ENCODE measurements around the gene DNMT3A. TPM values are rescaled to one million over a fixed set of nuclear protein-coding genes. Genes with fewer than 3 reads are reported as not detected.

The DNMT3A gene
- total RNA-seq, 3 donors from 2014 or later = 89.2 to 106 (median 103) TPM

DNA sequence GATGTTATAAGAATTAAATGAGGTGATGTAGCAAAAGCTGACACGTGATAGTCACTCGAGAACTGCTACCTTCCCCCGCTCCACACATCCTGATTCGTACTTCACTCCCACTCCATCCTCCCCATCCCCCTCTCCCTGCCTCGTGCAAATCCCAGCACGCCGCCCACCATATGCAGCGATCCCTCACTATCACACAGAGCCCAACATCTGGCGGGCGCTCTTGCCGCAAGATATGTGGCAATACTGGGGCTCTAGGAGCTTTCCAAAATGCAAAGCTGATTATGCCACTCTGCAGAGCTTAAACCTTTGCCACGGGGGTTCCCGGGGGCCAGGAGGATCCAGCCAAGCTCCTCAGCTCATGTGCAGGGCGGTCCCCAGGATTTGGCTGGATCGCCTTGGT is 37.4 kb downstream of the DNMT3A start:
- Mint-ChIP-seq H3K4me1 (ENCODE audit: low read depth) (peaks cover 75% of the 10 kb centered on the region), H3K36me3 (ENCODE audit: insufficient read depth) (peaks cover 17% of the 10 kb centered on the region), H3K4me3 (no peak overlapping the region), H3K27me3 (ENCODE audit: low read depth) (no peaks in the 10 kb centered on the region), H3K9me3 (no peaks in the 10 kb centered on the region)
- ATAC-seq (no peak), DNase-seq (no peak)

DNA sequence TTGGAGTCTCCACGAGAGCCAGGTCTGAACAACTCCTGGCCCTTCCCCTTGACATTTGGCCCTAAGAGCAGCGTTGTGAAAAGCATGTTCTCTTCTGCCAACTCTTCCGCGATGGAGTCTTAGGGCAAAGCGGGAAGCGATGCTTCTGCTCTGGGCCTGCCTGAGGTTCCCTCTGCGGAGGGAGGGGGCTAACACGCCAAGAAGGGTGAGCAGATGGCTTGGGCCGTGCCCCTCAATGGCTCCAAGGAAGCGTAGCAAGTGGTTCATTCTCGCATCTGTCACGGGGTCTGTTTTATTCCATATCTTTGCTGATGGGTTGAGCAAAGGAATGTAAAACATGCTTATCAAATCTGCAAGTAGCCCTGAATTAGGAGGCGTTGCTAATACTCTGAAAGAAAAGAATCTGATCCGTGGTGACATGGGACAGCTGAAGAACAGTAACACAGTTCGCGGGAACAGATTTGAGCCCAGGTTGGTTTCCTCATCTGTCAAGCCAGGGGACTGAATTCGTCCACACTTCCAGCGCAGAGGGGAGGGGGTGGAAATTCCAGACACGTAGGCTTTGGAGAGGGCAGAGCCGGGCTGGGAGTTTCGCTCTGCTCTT is 38.0 kb downstream of the DNMT3A start:
- DNase-seq (no peak), ATAC-seq (no peak)
- Mint-ChIP-seq H3K36me3 (ENCODE audit: insufficient read depth) (peaks cover 17% of the 10 kb centered on the region), H3K4me1 (ENCODE audit: low read depth) (peaks cover 69% of the 10 kb centered on the region), H3K27me3 (ENCODE audit: low read depth) (no peaks in the 10 kb centered on the region), H3K4me3 (no peak overlapping the region), H3K9me3 (no peaks in the 10 kb centered on the region)

DNA sequence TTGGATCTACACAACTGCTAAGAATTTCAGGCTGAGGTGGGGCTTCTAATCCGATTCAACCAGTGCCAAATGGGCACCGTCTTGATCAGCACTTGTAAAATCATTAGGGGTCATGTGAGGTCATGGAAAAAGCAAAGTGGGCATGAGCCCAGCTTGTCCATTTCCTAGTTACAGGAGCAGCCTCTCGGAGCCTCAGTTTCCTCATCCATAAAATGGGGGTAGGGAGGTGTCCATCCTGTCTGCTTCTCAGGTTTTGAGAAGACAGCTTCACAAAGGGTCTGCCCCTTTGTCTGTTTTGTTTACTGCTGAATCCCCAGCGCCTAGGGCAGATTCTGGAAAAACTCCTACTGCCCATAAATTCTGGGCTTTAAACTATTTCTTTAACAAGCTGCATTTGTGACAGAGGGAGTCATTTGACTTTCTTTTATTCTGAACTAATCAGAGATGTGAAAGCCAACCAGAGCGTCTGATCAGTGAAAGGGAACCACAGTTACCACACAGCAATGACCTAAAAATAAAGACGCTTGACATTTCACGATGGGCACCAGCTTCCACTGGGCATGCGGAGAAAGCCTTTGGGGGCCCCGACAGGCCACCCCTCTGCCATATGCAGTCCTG is 38.9 kb downstream of the DNMT3A start:
- Mint-ChIP-seq H3K27me3 (ENCODE audit: low read depth) (no peaks in the 10 kb centered on the region), H3K9me3 (no peaks in the 10 kb centered on the region), H3K4me1 (ENCODE audit: low read depth) (peaks cover 63% of the 10 kb centered on the region), H3K36me3 (ENCODE audit: insufficient read depth) (peaks cover 13% of the 10 kb centered on the region), H3K4me3 (no peak overlapping the region)
- DNase-seq (no peak), ATAC-seq (no peak)

DNA sequence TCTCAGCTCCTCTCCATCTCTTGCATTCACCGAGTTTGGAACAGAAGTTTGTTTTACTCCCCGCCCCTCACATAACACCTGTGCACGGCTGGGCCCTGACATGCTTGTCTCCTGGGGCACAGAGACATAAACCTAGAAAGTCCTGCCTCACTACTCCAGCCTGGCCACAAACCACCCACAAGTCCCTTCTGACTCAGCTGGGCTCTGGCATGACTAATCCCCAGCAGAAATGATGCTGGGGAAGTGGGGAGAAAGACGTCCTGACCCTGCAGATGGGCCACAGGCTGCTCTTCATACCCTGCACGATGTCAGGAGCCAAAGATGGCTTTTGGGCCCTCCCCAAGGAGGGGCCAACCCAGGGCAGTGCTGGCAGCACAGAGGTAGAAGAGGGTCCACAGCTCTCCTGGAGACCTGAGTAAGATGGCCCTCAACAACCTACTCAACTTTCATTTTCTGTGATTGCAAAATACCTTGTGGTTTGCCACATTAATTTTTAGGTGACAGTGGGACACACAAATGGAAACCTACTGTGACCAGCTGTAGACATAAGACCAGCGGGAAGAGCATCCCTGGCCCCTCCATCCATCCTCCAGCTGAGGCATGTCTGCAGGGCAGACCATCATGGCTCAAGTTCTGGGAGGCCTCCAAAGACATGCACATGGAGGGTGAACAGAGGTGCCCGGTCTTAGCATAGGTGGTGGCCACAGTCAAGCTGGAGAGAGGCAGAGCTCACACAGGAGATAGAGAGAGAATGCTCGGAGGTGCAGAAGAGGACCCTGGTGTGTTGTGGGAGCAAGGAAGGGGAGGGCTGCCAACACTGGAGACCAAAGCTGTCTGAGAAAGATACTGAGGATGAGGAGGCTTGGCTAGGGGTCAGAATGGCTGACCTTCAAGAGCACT is 40.0 kb downstream of the DNMT3A start:
- ATAC-seq (peak; percentile 90 to 94), DNase-seq (peak; percentile 59)
- Mint-ChIP-seq H3K36me3 (ENCODE audit: insufficient read depth) (peaks cover 13% of the 10 kb centered on the region), H3K9me3 (no peaks in the 10 kb centered on the region), H3K27me3 (ENCODE audit: low read depth) (no peaks in the 10 kb centered on the region), H3K4me3 (no peak overlapping the region), H3K4me1 (ENCODE audit: low read depth) (peaks cover 55% of the 10 kb centered on the region)

DNA sequence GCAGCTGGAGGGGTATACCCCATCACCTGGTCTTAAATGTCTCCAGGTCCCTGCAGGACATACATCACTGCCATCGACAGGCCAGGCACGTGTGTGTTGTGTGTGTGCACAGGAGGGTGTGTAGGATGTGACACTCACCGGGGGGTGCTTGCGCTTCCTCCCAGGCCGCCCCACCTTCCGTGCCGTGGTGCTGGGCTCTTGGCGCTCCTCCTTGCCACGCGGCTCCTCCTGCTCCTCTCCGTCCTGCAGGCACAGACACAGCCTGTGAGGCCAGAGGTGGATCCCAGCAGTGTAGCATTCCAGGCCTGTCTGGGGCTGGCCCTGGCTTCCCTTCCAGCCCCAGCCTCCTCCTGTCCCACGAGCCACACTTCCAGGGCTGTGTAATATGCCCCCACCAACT is 41.7 kb downstream of the DNMT3A start:
- no peak overlapping the region for H3K4me3 Mint-ChIP-seq
- DNase-seq = no peak
- no peaks in the 10 kb centered on the region for H3K9me3 Mint-ChIP-seq
- no peaks in the 10 kb centered on the region for H3K27me3 Mint-ChIP-seq (ENCODE audit: low read depth)
- peaks cover 55% of the 10 kb centered on the region for H3K4me1 Mint-ChIP-seq (ENCODE audit: low read depth)
- peaks cover 19% of the 10 kb centered on the region for H3K36me3 Mint-ChIP-seq (ENCODE audit: insufficient read depth)
- ATAC-seq = no peak

DNA sequence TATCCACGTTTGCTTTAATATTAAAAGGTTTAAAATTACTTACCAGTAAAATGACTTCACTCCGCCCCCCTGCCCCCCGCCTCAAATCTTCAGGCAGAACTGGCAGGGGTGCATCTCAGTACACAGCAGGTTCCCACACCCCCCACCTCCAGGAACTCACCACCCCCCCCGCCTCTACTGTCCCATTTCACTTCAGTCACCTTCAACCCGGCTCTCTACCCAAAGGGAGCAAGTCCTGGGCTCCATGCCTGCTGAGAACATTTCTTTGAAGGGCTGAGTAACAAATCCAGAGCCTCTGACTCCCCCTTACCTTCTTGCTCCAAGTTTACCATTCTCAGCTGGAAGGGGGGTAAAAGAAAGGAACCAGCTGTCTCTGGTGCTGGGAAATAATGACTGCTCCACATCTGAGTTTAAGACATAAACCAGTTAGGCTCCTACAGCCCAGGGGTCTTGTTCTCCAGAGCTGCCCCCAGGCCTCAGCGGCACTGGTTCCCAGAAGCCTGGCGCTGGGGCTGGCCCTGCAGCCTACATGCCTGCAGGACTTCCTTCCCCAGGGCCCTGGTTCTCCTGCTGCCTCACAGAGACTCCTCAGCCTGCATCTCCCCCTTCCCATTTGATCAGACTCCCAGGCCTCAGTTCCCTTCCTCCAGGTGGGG is 42.8 kb downstream of the DNMT3A start:
- DNase-seq (no peak), ATAC-seq (no peak)
- Mint-ChIP-seq H3K36me3 (ENCODE audit: insufficient read depth) (peaks cover 15% of the 10 kb centered on the region), H3K27me3 (ENCODE audit: low read depth) (no peaks in the 10 kb centered on the region), H3K4me1 (ENCODE audit: low read depth) (peaks cover 55% of the 10 kb centered on the region), H3K9me3 (no peaks in the 10 kb centered on the region), H3K4me3 (no peak overlapping the region)

DNA sequence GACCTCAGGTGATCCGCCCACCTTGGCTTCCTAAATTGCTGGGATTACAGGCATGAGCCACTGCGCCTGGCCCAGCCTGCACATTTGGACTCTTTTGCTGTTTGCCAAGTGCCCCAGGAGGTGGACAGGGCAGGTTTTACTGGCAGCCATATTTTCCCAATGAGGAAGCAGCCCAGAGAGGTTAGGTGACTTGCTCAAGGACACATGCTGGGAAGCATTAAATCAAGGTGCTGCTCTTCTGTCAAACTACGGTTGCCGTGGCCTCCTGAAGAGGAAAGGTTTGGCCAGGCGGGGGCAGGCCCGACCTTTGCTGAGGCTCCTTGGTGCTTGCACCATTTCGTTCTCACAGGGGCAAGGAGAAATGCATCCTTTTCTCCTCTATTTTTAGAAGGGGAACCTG is 44.0 kb downstream of the DNMT3A start:
- ATAC-seq = no peak
- Mint-ChIP-seq H3K4me1 (ENCODE audit: low read depth) (peaks cover 60% of the 10 kb centered on the region), H3K27me3 (ENCODE audit: low read depth) (no peaks in the 10 kb centered on the region), H3K36me3 (ENCODE audit: insufficient read depth) (peaks cover 16% of the 10 kb centered on the region), H3K9me3 (no peaks in the 10 kb centered on the region), H3K4me3 (no peak overlapping the region)
- no peak for DNase-seq

DNA sequence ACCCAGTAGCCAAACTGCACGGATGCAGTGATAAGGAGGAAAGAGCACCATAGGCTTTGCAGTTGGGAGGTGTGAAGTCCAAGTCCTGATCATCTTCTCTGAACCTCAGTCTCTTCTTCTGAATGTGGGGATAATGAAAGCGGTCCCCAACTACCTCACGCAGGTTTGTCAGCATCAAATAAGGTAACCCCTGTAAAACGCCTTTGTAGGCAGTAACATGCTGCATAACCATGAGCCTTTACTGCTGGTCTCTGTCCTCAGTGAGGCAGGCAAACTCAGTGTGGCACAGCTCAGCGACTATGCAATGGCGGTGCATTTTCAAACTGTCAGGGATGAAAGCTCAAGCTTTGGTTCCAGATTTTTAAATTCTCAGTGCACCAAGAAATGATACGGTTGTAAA is 46.1 kb downstream of the DNMT3A start:
- H3K4me3 Mint-ChIP-seq = peak overlapping the region; percentile 52
- no peak for DNase-seq
- H3K4me1 Mint-ChIP-seq (ENCODE audit: low read depth) = peaks cover 46% of the 10 kb centered on the region
- no peaks in the 10 kb centered on the region for H3K27me3 Mint-ChIP-seq (ENCODE audit: low read depth)
- H3K9me3 Mint-ChIP-seq = no peaks in the 10 kb centered on the region
- ATAC-seq = peak; percentile 3 to 4
- peaks cover 9% of the 10 kb centered on the region for H3K36me3 Mint-ChIP-seq (ENCODE audit: insufficient read depth)

DNA sequence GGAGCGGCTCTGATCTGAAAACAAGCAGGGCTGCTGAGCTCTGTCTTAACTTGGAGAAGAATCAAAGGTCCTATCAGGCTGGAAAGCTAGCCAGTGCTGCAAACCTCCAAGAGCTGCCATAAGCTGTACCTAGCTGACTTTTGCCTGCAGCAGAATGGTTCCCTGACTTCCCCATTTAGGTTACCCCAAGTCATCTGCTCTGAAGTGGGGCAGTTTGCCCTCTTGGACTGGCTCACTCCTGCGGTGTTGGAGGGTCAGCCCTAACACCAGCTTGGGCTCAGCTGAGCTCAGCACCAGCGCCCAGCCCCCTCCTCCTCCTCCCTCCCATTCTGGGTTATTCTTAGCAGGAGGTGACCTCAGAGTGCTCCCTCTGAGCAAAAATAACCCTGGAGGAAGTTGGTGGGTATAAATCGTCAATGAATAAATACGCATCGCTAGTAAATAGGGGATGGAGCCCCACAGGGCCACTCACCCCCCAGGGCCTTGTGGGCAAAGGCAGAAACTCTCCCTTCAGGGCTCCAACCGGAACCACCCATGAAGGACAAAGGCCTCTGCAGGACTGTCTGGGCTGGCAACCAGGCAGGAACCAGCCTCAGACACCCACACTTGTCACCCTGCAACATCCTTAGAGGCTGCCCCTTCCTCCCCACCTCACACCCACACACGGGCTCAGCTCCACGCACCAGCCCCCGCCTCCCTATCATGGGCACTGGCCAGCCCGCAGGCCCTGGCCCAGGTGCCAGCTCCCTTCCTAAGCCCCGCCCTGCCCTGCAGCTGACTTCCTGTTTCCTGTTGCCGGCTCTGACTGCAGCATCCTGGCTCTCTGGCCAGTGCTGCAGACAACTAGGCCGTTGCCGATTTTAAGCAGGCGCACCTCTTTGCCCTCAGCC is 46.9 kb downstream of the DNMT3A start:
- no peaks in the 10 kb centered on the region for H3K9me3 Mint-ChIP-seq
- ATAC-seq (peak; percentile 90 to 91), DNase-seq (peak; percentile 43)
- no peaks in the 10 kb centered on the region for H3K27me3 Mint-ChIP-seq (ENCODE audit: low read depth)
- peaks cover 46% of the 10 kb centered on the region for H3K4me1 Mint-ChIP-seq (ENCODE audit: low read depth)
- H3K4me3 Mint-ChIP-seq = peak overlapping the region; percentile 52
- H3K36me3 Mint-ChIP-seq (ENCODE audit: insufficient read depth) = peaks cover 9% of the 10 kb centered on the region

DNA sequence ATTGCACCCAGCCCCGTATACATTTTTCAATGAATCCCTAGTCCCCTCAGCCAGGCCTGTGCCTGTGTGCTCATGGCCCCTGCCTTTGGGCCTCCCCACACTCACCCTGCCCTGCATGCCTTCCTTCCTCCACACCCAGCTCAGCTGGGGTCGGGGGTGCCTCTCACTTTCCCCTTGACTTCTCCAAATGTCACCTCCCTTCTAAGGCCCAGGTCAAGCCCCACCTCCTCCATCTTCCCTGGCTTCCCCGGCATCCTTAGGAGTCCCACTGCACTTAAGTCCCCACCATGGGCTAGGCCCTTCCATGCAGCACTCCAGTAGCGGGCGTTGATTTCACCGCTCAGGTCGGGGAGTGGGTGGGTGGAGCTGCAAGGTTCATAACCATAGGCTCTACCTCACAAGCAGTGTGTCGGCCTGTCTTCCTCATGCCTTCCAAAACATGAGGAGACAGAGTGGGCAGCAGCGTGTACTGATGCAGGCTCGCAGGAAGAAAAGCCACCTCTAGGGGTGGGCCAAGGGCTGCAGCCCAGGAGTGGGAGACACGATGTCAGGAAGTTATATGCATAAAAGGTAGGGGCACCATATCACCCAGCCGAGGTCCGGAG is 47.7 kb downstream of the DNMT3A start:
- Mint-ChIP-seq H3K9me3 (no peaks in the 10 kb centered on the region), H3K4me1 (ENCODE audit: low read depth) (peaks cover 46% of the 10 kb centered on the region), H3K36me3 (ENCODE audit: insufficient read depth) (peaks cover 9% of the 10 kb centered on the region), H3K27me3 (ENCODE audit: low read depth) (no peaks in the 10 kb centered on the region), H3K4me3 (no peak overlapping the region)
- ATAC-seq = peak; percentile 28 to 41
- no peak for DNase-seq

DNA sequence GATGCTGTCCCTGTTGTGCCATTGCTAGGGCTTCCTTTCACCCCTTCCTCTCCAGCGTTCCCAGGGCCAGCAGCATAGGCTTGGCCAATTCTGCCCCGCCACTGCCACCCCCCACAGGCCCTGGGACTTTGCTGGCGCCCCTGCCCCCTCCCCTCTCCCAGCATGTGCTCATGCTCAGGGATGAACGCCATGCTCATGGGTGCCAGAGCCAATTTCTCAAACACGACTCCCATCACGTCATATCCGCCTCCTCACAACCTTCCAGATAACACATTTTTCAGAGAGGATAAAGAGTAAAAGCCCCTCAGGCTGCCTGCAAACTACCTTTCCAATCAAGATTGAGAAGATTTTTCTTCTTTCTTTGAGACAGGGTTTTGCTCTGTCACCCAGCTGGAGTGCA is 48.6 kb downstream of the DNMT3A start:
- Mint-ChIP-seq H3K9me3 (no peaks in the 10 kb centered on the region), H3K4me1 (ENCODE audit: low read depth) (peaks cover 49% of the 10 kb centered on the region), H3K27me3 (ENCODE audit: low read depth) (no peaks in the 10 kb centered on the region), H3K4me3 (no peak overlapping the region), H3K36me3 (ENCODE audit: insufficient read depth) (peaks cover 13% of the 10 kb centered on the region)
- DNase-seq = no peak
- ATAC-seq = no peak

DNA sequence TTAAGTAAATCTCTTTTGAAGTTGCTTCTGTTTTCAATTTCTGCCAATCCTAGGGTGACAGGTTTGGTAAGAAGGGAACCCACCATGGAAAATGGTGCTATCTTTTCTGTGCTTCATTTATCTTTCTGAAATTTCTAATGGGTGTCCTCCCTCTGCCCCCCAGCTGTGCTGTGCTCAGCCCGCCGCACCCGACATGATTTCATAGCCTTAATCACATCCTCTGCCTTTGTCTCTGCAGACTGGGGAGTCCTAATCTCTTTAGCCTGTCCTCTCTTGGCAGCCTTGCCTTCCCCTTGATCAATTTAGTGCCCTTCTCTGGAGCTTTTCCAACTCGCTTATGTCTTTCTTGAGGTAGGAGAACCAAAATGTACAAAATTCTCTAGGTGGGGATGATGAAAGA is 49.3 kb downstream of the DNMT3A start:
- H3K36me3 Mint-ChIP-seq (ENCODE audit: insufficient read depth) = peaks cover 13% of the 10 kb centered on the region
- DNase-seq = no peak
- H3K9me3 Mint-ChIP-seq = no peaks in the 10 kb centered on the region
- no peak for ATAC-seq
- H3K4me3 Mint-ChIP-seq = no peak overlapping the region
- H3K27me3 Mint-ChIP-seq (ENCODE audit: low read depth) = no peaks in the 10 kb centered on the region
- H3K4me1 Mint-ChIP-seq (ENCODE audit: low read depth) = peaks cover 49% of the 10 kb centered on the region

DNA sequence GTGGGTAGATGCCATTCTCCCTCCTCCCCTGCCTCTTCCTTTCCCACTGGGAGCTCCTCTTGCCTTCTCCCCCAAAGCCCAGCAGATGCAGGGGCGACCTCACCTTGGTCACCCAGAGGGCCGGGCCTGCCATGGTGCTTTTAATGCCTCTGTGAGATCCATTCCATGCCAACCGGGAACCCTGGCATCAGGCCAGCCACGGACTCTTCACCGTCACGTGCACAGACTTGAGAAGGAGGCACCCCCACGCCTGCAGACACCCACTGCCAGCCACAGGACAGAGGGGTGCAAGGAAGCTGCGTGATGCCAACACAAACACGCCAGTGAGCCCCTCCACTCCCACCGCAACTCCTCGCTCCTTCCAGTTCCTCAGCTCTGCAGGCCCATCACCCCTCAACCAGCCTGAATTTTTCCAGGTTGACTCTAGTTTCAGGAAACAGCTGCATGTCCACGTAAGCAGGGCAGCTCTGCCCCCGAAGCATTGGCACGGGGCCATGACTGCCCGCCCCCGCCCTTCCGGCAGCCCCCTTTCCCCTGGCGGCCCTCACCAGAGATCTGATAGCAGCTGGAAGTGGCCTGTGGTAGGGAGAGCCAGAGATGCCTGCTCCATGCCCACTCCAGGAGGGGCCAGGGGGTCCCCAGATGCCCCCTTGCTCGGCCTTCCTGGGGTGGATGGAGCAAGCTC is 50.8 kb downstream of the DNMT3A start:
- no peaks in the 10 kb centered on the region for H3K9me3 Mint-ChIP-seq
- no peak for ATAC-seq
- H3K27me3 Mint-ChIP-seq (ENCODE audit: low read depth) = no peaks in the 10 kb centered on the region
- peaks cover 51% of the 10 kb centered on the region for H3K4me1 Mint-ChIP-seq (ENCODE audit: low read depth)
- H3K36me3 Mint-ChIP-seq (ENCODE audit: insufficient read depth) = peaks cover 14% of the 10 kb centered on the region
- DNase-seq = no peak
- no peak overlapping the region for H3K4me3 Mint-ChIP-seq

All from activated T-cell treated with anti-CD3 and anti-CD28 coated beads, Interleukin-2, amount 50 U/mL, for 4 hours (primary cell).